Measurements from ENCODE around the gene HSD11B1. TPM values are rescaled to one million over a fixed set of nuclear protein-coding genes. Genes with fewer than 3 reads are reported as not detected.

HSD11B1 gene
- 10 to 100 TPM; 14.8 to 17.2 TPM for total RNA-seq
- long read RNA-seq, donor 1, transcript HSD11B1-202 (6 exons, 1,405 nt), result major isoform, 5 of 10 reads
- long read RNA-seq, donor 1, partial matches to known transcripts, result 0 of 10 reads
- long read RNA-seq, donor 1, other reads (novel, unspliced or antisense), result 5 of 10 reads
- long read RNA-seq, donor 2, transcript HSD11B1-202 (6 exons, 1,405 nt), result major isoform, 27 of 30 reads
- long read RNA-seq, donor 2, partial matches to known transcripts, result 1 of 30 reads
- long read RNA-seq, donor 2, other reads (novel, unspliced or antisense), result 2 of 30 reads

GRCh38 chr1:209704584-209704983 lies at the start of gene HSD11B1:
HSD11B1 (plus strand) TSS chr1:209704846; CDS start chr1:209704943, 97 bp downstream.
- peak; percentile 89 for DNase-seq (ENCODE audit: low spot score)
- intact Hi-C loops (cut with DNase I), result no loop called here

DNA sequence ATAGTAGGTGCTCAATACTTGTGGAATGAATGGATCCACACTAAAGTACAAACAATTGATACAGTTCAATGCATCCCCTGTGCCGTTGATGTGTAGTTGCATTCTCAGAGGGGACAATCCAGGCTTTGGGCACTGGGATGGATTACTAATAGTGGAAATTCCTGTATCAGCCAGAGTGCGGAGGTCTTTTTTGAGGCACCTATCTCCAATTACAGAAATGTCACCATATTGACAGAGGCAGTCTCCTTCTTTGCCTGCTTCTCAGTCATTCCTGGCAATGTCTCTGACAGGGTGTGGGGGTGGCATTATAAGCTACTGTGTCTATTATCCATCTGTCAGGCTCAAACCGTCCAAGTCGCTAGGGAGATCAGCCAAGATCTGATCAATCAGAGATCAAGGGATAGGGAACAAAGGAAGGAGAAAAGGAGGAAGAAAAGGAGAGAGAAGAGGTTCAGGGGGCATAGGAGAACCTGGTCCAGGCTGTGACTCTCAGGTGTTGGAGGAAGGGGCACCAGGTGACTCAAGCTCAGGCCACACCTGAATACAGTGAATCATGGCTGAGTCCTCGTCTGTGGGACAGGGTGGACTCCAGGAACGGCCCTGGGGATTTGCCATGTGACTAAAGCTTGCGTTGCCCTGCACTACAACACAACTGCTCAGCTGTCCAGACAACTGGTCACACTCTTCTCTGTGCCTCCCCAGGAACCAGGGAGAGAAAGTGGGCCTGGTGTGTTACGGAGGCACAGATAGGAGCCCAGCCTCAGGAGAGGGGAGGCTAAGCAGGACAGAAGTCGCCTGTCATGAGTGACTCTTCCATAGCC lies 49.0 kb upstream of the HSD11B1 start:
- no peak for DNase-seq (ENCODE audit: low spot score)
- intact Hi-C loops (cut with DNase I), result no loop called here

- DNase-seq (ENCODE audit: low spot score), result no peak
- intact Hi-C loops (cut with DNase I), result no loop called here
These were observed 47.3 kb upstream of the HSD11B1 start for GRCh38 chr1:209657140-209657879.

DNA sequence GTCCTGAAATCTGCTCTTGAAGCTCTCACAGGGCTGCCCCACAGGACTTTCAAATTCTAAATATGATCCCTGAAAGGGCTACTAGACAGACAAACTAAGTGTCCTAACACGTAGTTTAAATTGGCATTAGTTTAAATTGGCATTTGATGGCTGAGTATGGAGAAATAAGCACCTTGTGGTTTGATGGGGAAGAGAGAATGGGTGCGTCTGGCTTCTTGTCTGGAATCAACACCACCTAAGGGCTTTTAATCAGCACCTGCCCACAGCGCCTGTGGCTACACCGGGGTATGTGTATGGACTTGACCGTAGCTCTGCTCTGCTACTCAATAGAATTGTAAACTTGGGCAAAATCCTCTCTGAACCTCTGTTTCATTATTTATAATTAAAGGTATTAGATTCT lies 46.7 kb upstream of the HSD11B1 start:
- intact Hi-C loops (cut with DNase I), result no loop called here
- DNase-seq (ENCODE audit: low spot score), result no peak

DNA sequence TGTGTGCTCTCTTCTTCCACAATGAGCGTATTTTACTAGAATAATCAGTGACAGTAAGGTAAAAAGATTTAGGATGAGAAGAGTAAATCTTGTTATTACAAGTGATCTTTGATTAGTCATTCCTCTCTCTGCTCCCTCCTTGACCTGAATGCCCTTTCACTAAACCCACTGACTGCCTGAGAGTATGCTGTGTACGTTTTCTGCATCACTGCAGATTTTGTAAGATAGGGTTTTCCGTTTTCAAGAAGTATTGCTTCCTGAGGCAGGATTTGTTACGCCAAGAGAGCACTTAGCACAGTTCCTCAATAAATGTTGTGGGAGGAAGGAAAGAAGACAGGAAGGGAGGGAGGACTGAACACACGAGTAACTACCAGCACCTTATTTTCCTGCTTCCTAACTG lies 44.7 kb upstream of the HSD11B1 start:
- intact Hi-C loops (cut with DNase I), result no loop called here

GRCh38 chr1:209661071-209661470 lies 43.6 kb upstream of the HSD11B1 start:
- intact Hi-C loops (cut with DNase I), result no loop called here
- no peak for DNase-seq (ENCODE audit: low spot score)

More for the DNA sequence above, 44.7 kb upstream of the HSD11B1 start:
- DNase-seq (ENCODE audit: low spot score), result no peak

DNA sequence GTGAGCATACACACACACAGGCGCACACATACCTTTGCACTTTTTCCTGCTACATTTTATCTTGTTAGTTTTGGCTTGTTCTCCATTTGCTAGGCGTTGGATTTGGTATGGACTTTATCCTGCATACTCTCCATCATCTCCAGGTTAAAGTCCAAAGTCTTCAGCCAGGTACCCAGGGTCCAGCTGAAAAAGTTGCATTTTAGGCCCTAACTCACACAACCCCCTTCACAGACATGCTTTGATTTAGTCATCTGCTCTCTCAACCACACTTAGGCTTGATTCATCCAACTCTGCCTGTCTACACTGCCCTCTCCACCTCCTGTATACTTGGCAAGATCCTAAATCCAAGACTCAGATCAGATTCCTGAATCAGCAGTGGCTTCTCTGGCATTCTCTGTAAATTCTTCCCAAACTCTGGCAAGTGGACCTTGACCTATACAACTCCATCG lies 41.7 kb upstream of the HSD11B1 start:
- intact Hi-C loops (cut with DNase I), result no loop called here
- no peak for DNase-seq (ENCODE audit: low spot score)

DNA sequence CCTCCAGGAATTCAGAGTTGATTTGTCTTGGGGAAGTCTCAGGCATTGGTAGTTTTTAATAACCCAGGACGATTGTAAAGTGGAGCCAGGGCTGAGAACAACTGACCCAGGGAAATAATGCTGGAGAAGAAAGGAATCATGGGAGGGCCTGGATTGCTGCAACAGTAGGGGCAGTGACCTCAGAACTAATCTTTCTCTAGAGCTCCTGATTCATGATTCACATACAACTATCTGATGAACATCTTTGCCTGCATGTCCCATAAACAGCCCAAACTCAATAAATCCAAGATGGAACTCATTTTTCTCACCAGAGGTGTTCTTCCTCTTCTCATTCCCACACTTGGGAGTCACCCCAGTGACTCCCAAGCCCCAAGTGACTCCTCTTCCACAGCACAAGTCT lies 37.5 kb upstream of the HSD11B1 start:
- intact Hi-C loops (cut with DNase I), result no loop called here
- DNase-seq (ENCODE audit: low spot score), result no peak

DNA sequence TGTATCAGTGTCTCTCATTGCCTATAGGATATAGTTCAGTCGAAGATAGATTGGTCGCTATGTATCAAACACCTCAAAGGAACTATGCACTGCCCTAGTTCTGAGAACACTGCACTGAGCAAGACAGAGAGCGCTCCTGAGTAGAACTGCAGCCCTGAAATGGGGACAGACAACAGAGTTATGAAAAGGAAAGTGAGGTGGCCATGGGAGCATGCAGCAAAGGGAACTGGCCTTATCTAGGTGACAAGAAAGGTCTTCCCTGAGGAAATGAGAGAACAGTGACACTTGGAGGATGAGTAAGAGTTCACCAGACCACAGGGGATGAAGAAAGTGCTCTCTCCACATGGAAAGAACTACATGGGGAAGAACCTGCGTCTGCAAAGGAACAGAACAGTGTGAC lies 36.9 kb upstream of the HSD11B1 start:
- intact Hi-C loops (cut with DNase I), result no loop called here
- no peak for DNase-seq (ENCODE audit: low spot score)

GRCh38 chr1:209670441-209671082 lies 34.1 kb upstream of the HSD11B1 start:
- intact Hi-C loops (cut with DNase I), result no loop called here
- no peak for DNase-seq (ENCODE audit: low spot score)

DNA sequence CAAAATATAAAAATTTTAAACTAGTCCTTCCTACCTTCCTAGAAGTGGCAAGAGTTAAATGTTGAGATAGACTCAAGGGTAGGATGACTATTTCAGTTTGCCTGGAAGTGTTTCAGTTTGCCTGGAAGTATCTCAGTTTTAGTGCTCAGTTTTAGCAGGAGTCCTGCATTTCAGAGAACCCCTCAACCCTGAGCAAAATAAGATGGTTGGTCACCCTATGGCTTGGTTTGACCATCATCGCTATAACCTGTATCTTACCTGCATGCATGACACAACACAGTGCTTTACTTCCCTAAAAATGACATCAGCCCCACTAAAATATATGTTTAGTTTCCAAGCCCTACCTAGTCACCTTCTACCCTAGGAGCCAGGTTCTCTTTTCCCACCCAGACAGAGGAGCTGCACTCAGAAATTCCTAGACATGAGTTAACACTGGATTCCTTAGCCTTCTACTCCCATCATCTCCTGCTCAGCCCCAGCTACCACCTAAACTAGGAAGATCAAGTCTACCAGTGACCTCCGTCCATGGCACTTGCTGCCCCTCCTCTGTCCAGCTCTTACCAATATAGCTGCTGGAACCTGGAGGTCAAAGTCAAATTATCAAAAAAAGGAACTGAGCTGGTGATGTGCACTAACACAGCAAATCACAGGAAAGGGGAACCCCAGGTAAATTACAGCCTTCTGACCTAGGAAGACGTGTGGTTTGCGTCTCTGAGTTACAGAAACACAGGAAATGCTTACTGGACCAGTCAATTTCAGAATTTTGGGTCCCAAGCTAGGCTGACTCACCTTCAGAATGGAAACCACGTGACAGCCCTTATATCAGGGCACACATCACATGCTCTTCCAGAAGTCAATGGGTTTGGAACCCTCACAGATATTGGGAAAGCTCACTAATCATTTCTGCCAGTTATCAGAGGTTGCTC lies 31.7 kb upstream of the HSD11B1 start:
- intact Hi-C loops (cut with DNase I), result no loop called here
- DNase-seq (ENCODE audit: low spot score), result no peak

GRCh38 chr1:209673631-209674417 lies 30.8 kb upstream of the HSD11B1 start:
- intact Hi-C loops (cut with DNase I), result no loop called here
- peak; percentile 87 for DNase-seq (ENCODE audit: low spot score)

- DNase-seq (ENCODE audit: low spot score), result peak; percentile 93
- intact Hi-C loops (cut with DNase I), result no loop called here
These were observed 29.6 kb upstream of the HSD11B1 start, which contains the start of gene G0S2 for GRCh38 chr1:209674957-209675564. G0S2 (plus strand) TSS chr1:209675412; CDS start chr1:209675685, 273 bp downstream.

DNA sequence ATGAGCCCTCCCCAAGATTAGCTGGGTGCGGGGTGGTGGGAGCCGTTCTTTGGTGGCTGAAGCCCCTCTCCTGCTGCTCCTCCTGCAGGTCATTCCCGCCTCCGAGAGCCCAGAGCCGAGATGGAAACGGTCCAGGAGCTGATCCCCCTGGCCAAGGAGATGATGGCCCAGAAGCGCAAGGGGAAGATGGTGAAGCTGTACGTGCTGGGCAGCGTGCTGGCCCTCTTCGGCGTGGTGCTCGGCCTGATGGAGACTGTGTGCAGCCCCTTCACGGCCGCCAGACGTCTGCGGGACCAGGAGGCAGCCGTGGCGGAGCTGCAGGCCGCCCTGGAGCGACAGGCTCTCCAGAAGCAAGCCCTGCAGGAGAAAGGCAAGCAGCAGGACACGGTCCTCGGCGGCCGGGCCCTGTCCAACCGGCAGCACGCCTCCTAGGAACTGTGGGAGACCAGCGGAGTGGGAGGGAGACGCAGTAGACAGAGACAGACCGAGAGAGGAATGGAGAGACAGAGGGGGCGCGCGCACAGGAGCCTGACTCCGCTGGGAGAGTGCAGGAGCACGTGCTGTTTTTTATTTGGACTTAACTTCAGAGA lies 29.0 kb upstream of the HSD11B1 start:
- DNase-seq (ENCODE audit: low spot score), result peak; percentile 80
- intact Hi-C loops (cut with DNase I), result no loop called here

DNA sequence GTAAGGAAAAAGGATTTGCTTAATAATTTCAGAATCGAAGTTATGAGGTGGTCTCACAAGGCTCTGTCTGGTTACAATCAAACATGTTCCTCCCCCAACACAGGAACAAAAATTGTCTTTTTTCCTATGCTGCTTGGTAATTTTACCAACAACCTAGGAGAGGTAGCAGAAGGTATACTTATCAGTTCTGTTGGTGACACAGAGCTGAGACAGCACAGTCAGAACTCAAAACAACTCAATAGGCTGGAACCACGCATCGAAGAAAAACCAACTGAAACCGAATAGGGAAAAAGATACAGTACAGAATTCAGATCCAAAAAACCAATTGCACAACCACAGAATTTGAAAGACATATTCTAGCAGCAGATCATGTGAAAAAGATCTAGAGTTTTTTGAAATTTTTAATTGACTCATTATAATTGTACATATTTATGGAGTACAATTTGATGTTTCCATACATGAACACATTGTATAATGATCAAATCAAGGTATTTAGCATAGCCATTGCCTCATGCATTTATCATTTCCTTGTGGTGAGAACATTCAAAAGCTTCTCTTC lies 25.6 kb upstream of the HSD11B1 start:
- intact Hi-C loops (cut with DNase I), result no loop called here
- DNase-seq (ENCODE audit: low spot score), result no peak

- DNase-seq (ENCODE audit: low spot score), result no peak
- intact Hi-C loops (cut with DNase I), result loop anchor here in 1 of 2 donors (10.0 kb wide), 1 partner anchor 91 kb away; no protein-coding TSS in a partner anchor
These were observed 18.8 kb upstream of the HSD11B1 start for GRCh38 chr1:209685821-209686220.

Data from posterior vena cava (tissue), 2 donors.